ENCODE measurements around the gene FAM72C.
"Not testable (repeated sequence)": the region's sequence is repeated elsewhere in the genome, so short reads cannot be mapped to it uniquely, and the experiment has no call there.

The FAM72C gene

GRCh38 chr1:143988602-143989426 lies 17.0 kb upstream of the FAM72C start:
- H3K4me3 ChIP-seq (ENCODE audit: low read depth, low read length); DNase-seq (ENCODE audit: low read depth): not testable (repeated sequence)

- not testable (repeated sequence) for DNase-seq (ENCODE audit: low read depth)
Measured at GRCh38 chr1:143987868-143988267, 16.1 kb upstream of the FAM72C start.

GRCh38 chr1:143984721-143985473 lies 13.1 kb upstream of the FAM72C start:
- not testable (repeated sequence) for H3K4me3 ChIP-seq (ENCODE audit: low read depth, low read length); DNase-seq (ENCODE audit: low read depth)

More at GRCh38 chr1:143987868-143988267, 16.1 kb upstream of the FAM72C start:
- not testable (repeated sequence) for H3K4me3 ChIP-seq (ENCODE audit: low read depth, low read length)

- H3K4me3 ChIP-seq (ENCODE audit: low read depth, low read length), result peak overlapping the region; percentile 43
- not testable (repeated sequence) for DNase-seq (ENCODE audit: low read depth)
Measured at GRCh38 chr1:143974416-143974815, 2.6 kb upstream of the FAM72C start.

DNA sequence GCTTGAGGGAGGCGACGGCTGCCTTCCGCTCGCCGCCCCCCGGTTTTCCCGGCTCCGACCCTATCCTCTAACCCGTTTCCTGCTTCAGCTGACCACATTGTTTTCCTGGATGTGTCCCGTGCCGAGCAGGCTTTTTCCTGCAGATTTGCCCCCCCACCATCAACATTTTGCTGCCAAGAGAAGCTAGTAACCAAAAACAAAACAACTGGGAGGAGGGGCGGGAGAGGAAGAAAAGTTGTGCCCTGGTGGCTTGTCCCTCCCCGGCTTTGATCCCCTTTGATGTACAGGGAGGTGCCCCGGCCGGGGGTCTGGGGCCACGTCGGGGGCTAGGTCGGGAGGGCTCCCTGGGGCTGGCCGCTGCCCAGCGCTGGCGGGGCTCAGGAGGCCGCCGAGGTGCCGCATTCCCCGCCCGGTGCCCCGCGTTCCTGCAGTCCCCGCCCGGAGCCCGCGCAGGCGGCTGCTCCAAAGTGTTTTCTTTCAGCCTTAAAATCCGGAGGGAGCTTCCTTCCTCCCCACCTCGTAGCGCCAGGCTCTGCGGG lies 2.2 kb upstream of the FAM72C start:
- not testable (repeated sequence) for DNase-seq (ENCODE audit: low read depth)
- H3K4me3 ChIP-seq (ENCODE audit: low read depth, low read length), result peak overlapping the region; percentile 40

DNA sequence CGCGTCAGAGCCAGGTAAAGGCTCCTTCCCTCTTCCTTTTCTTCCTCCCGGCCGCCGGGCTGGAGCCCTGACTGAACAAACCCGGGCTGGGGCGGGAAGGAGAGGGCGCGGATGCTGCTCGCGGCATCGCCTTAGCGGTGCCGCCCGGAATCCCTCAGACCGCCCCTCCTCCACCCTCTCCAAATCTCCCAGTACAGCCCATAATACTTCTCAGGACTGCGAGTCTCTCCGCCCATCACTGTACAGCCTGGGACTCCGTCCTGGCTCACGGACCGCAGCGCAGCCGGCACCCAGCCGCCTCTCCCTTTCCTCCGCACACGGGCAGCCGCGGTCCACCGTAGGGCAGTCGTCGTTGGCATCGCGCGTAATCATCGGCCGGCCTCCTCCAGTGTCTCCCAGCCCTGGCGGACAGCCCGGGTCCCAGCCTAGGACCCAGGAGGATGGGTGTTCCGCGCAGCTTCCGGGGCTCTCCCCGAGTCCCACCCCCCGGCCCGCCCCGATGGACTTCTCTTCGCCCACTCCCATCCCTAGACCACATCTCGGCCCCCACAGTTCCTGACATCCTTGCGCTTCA lies 1.1 kb upstream of the FAM72C start:
- not testable (repeated sequence) for DNase-seq (ENCODE audit: low read depth); H3K4me3 ChIP-seq (ENCODE audit: low read depth, low read length)

- DNase-seq (ENCODE audit: low read depth); H3K4me3 ChIP-seq (ENCODE audit: low read depth, low read length): not testable (repeated sequence)
Measured at GRCh38 chr1:143965860-143966259, 5.9 kb downstream of the FAM72C start.

GRCh38 chr1:143964294-143964693 lies 7.5 kb downstream of the FAM72C start:
- H3K4me3 ChIP-seq (ENCODE audit: low read depth, low read length); DNase-seq (ENCODE audit: low read depth): not testable (repeated sequence)

DNA sequence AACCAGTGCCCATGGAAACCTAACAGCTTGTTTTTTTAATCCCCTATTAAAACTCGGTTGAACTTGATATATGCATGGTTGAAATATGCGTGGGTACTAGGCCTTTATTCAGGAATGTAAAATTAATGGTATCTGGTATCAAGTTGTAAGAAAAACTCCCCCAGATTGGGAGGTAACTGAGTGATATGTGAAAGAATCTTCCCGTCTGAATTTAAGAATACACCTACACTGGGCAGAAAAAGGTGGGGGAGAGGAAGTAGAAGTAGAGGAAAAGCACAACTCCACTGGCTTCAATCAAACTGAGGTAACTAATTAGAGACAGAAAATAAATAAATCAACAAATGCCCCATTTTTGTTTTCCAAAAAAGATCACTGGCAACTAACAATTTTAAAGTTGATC lies 15.9 kb downstream of the FAM72C start:
- not testable (repeated sequence) for H3K4me3 ChIP-seq (ENCODE audit: low read depth, low read length); DNase-seq (ENCODE audit: low read depth)

- not testable (repeated sequence) for DNase-seq (ENCODE audit: low read depth); H3K4me3 ChIP-seq (ENCODE audit: low read depth, low read length)
Measured at GRCh38 chr1:143952913-143953312, 18.9 kb downstream of the FAM72C start.

- H3K4me3 ChIP-seq (ENCODE audit: low read depth, low read length); DNase-seq (ENCODE audit: low read depth): not testable (repeated sequence)
Measured at GRCh38 chr1:143951485-143952391, 20.0 kb downstream of the FAM72C start.

DNA sequence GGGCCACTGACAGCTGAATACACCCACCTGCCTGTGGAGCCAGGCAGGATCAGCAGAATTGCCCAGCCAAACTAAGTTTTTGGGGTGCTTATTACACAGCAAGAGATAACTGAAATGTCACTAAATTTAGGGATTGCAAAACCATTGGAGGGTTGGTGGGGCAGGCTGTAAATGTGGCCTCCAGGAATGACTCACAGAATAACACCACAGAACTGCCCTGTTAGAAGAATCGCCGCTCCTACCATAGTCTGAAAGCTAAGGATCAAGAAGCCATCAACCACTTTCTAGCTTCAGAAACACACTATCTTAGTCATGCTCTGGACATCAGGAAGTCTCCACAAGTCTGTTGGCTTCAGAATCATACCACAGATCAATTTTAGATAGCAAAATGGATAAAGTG lies 24.0 kb downstream of the FAM72C start:
- DNase-seq (ENCODE audit: low read depth); H3K4me3 ChIP-seq (ENCODE audit: low read depth, low read length): not testable (repeated sequence)

DNA sequence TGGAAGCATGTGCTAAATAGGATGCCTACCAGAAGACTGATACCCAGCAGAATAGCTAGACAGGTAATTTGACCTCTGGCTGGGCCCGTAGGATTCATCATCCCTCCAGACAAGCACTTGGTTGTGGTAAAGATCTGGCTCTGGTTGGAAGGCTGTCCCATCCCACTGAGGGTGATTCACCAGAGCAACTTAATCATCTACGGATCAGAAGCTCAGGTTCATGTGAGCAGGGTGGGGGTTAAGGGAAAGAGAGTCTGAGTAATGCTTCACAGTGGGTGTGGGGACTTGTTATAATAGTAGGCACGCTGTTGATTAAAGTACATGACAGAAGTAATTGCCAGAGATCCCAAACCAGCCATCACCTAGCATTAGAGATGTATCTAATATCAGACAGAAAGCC lies 26.5 kb downstream of the FAM72C start:
- not testable (repeated sequence) for H3K4me3 ChIP-seq (ENCODE audit: low read depth, low read length); DNase-seq (ENCODE audit: low read depth)

GRCh38 chr1:143944576-143945240 lies 27.1 kb downstream of the FAM72C start:
- not testable (repeated sequence) for DNase-seq (ENCODE audit: low read depth); H3K4me3 ChIP-seq (ENCODE audit: low read depth, low read length)

- not testable (repeated sequence) for H3K4me3 ChIP-seq (ENCODE audit: low read depth, low read length); DNase-seq (ENCODE audit: low read depth)
Measured at GRCh38 chr1:143943319-143943978, 28.3 kb downstream of the FAM72C start.

- DNase-seq (ENCODE audit: low read depth), result not testable (repeated sequence)
Measured at GRCh38 chr1:143942238-143942860, 29.4 kb downstream of the FAM72C start.

DNA sequence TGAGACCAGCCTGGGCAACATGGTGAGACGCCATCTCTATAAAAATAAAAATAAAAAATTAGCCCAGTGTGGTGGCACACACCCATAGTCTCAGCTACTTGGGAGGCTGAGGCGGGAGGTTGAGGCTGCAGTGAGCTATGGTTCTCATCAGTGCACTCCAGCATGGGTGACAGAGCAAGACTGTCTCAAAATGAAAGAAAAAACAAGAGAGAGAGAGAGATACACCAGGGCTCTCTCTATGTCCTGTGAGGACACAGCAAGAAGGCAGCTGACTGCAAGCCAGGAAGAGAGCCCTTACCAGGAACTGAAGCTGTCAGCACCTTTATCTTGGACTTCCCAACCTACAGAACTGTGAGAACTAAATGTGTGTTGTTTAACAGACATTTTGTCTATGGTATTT lies 32.1 kb downstream of the FAM72C start:
- H3K4me3 ChIP-seq (ENCODE audit: low read depth, low read length); DNase-seq (ENCODE audit: low read depth): not testable (repeated sequence)

More at GRCh38 chr1:143942238-143942860, 29.4 kb downstream of the FAM72C start:
- not testable (repeated sequence) for H3K4me3 ChIP-seq (ENCODE audit: low read depth, low read length)
